ENCODE measurements around the gene SYTL1.

Gene SYTL1, protein sequence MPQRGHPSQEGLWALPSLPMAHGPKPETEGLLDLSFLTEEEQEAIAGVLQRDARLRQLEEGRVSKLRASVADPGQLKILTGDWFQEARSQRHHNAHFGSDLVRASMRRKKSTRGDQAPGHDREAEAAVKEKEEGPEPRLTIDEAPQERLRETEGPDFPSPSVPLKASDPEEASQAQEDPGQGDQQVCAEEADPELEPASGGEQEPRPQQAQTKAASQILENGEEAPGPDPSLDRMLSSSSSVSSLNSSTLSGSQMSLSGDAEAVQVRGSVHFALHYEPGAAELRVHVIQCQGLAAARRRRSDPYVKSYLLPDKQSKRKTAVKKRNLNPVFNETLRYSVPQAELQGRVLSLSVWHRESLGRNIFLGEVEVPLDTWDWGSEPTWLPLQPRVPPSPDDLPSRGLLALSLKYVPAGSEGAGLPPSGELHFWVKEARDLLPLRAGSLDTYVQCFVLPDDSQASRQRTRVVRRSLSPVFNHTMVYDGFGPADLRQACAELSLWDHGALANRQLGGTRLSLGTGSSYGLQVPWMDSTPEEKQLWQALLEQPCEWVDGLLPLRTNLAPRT

DNA sequence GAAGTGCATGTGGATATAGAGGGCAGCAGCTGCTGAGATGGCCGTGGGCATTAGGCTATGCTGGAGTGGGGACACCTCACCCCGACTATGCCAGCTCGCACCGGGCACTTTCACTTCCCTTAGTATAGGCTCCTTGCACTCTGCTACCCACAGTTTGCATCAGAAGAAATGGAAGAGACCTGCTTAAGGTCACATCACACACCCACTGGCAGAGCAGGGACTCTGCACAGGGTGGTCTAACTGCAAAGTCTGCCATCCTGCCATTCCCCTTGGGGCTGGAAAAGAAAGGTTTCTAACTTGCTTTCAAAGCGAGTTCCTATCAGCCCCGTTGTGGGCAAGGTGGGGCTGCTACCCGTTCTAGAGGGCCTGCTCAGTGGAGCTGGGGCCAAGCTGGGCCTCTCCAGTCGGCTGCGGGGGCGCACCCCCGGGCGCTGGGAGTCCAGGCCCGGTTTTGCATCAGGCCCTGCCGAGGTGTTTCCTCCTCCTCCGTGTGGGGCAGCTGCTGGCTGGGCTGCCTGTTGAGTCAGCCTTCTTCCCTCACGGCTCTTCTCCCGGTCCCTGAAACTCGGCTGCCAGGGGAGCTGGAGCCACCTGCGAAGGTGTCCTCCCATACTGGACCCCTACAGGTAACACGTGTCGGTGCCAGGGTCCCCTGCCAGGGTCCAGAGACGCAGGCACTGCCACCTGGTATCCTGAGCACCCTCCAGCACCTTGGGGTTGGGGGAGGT lies at the start of gene SYTL1:
Gene SYTL1, plus strand, starts transcription at position 498 of the 728 bp plus-strand sequence. CDS start 3,313 bp downstream, outside the sequence.
- in situ Hi-C loops (cut with MboI; ENCODE audit: low sequenced_read_pairs): no loop called here

DNA sequence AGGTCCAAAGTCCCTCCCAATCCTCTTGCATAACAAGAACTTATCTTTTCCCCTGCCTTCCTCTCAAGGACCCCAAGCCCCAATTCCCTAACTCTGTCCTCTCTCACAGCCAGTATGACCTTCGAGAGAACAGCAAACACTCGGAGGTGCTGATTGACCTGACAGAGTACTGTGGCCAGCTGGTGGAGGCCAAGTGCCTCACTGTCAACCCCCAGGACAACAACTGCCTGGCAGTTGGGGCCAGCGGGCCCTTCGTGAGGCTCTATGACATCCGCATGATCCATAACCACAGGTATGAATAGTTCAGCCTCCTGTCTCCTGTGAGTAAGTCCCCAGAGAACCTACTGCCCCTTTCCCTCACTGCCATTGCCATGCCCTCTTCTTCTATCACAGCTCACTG lies 49.7 kb upstream of the SYTL1 start:
- in situ Hi-C loops (cut with MboI; ENCODE audit: low sequenced_read_pairs): no loop called here

- in situ Hi-C loops (cut with MboI; ENCODE audit: low sequenced_read_pairs): no loop called here
These were observed 47.9 kb upstream of the SYTL1 start for GRCh38 chr1:27293915-27294314.

GRCh38 chr1:27296773-27297291 lies 45.0 kb upstream of the SYTL1 start:
- in situ Hi-C loops (cut with MboI; ENCODE audit: low sequenced_read_pairs): loop anchor here (5.0 kb wide), 1 partner anchor 195 kb away; no protein-coding TSS in a partner anchor

DNA sequence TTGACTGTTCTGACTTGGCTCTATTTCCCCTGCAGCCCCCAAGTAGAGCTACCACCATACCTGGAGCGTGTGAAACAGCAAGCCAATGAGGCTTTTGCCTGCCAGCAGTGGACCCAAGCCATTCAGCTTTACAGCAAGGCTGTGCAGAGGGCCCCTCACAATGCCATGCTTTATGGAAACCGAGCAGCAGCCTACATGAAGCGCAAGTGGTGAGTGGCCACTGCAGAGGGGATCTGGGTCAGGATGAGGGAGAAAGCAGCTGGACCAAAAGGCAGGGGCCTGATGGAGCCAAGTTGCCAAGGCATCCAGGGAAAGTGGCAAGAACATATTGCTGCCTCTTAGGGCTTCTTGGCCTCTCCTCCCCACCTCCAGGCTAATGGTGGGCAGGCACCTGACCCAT lies 43.9 kb upstream of the SYTL1 start:
- in situ Hi-C loops (cut with MboI; ENCODE audit: low sequenced_read_pairs): loop anchor here (5.0 kb wide), 1 partner anchor 196 kb away; no protein-coding TSS in a partner anchor

DNA sequence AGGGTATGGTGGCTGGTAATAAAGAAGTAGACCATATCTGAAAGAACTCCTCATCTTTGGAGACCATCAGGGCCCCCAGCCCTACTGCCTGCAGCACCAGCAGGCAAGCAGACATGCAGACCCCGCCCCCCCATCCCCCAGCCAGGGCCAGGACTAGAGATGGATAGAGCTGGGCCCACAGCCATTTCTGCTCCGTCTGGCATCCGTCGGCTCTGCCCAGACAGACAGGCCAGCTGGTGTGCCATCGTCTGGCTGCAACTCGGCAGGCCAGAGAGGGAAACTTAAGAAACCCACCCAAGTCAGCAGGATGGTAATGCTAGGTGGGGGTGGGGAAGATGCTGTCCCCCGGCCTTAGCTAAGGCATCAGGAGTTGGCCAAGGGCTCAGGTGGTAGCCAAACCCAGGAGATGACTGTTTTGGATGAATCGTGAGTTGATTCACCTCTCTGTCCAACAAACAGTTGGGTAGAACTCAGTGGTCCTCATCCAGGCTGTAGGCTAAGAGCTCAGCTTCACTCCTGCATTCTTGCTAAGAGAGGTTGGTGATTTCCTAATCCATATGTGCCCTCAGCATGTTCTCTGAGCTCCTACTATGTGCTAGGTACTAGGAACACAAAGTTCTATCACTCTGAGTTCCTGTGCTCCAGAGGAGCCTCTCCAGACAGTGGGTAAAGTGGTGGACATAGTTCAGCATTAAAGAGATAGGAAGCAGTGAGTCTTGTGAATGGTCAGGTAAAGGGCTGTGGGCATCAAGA lies 43.0 kb upstream of the SYTL1 start:
- in situ Hi-C loops (cut with MboI; ENCODE audit: low sequenced_read_pairs): loop anchor here (5.0 kb wide), 1 partner anchor 197 kb away; no protein-coding TSS in a partner anchor

GRCh38 chr1:27299385-27300271 lies 42.2 kb upstream of the SYTL1 start:
- in situ Hi-C loops (cut with MboI; ENCODE audit: low sequenced_read_pairs): loop anchor here (5.0 kb wide), 2 partner anchors 88 to 197 kb away; no protein-coding TSS in a partner anchor

DNA sequence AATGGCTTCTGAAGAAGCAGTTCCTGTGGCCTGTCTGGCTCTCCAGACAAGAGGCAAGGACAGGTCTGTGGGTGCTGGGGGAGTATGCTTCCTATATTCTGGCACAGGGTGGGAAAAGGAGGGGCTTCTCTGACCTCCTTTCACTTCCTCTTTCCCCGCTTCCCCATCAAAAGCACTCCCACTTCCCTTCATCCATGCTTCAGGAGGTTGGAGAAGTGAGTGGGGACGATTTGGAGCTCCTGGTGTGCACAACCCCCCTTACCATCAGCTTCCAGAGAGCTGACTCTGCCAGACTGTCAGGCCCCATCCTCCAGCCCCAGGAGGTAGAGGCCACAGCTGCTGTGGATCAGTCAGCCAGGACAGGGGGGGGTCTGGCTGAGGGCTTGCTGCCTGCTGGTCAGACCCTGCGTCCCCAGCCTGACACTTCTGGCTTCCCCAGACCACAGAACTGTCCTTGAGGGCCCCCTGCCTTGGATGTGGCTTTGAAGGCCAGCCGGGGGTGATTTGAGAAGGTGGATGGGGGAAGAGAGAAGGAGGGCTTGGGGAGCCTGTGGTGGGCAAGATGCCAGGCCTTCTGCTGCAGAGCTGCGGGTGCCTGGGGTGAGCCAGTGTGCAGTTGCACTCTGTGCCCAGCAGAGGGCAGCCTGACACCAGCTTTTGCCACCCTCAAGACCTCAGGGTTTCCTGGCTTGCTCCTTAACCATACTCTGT lies 41.3 kb upstream of the SYTL1 start:
- in situ Hi-C loops (cut with MboI; ENCODE audit: low sequenced_read_pairs): loop anchor here (5.0 kb wide), 1 partner anchor 87 kb away; no protein-coding TSS in a partner anchor

DNA sequence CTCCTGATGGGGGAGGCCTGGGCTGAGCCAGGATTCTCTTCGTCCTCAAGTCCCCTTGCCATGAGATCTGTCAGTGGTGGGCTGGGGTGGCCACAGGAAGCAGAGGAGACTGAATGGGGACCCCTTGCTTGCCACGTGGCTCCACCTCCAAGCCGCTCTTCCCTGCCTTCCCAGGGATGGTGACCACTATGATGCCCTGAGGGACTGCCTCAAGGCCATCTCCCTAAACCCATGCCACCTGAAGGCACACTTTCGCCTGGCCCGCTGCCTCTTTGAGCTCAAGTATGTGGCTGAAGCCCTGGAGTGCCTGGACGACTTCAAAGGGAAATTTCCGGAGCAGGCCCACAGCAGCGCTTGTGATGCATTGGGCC lies 40.8 kb upstream of the SYTL1 start:
- in situ Hi-C loops (cut with MboI; ENCODE audit: low sequenced_read_pairs): loop anchor here (5.0 kb wide), 1 partner anchor 86 kb away; no protein-coding TSS in a partner anchor

DNA sequence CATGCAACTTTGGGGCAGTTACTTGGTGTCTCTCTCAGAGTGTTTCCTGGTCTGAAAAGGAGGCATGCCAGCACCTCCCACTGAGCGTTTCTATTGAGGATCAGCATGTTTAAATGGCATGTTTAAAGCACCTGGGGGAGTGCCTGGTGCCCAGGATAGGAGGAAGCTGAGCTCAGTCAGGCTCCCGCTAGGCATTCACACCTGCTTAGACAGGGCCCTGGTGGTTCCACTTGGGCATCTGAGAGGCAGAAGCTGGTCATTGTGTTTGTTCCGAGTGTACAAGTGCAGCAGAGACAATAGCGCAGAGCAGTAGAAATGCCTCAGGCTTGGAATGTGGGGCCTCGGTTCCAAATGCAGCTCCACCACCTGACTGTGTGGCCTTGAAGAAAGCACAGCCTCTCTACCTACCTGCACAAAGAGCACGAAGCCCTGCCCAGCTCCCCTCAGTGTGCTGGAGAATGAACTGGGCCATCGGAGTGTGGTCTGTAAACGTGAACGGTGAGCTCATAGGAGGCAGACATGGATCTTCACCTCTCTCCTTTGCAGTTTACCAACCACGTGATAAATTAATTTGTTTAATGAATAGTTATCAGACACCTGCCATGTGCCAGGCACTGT lies 40.1 kb upstream of the SYTL1 start:
- in situ Hi-C loops (cut with MboI; ENCODE audit: low sequenced_read_pairs): loop anchor here (5.0 kb wide), 1 partner anchor 86 kb away; no protein-coding TSS in a partner anchor

DNA sequence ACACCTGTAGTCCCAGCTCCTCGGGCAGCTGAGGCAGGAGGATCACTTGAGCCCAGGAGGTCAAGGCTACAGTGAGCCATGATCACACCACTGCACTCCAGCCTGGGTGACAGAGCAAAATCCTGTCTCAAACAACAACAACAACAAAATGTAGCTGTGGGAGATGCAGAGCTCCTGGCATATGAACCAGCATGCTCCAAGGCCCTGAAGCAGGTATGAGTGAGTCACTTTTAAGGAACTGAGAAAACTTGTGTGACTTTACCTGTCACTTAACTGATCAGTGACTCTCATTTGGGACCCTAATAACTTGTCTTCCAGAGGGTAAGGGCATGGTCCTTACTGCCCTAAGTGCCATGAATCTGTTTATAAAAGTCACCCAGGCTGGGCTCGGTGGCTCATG lies 39.2 kb upstream of the SYTL1 start:
- in situ Hi-C loops (cut with MboI; ENCODE audit: low sequenced_read_pairs): loop anchor here (5.0 kb wide), 1 partner anchor 85 kb away; no protein-coding TSS in a partner anchor

- in situ Hi-C loops (cut with MboI; ENCODE audit: low sequenced_read_pairs): loop anchor here (5.0 kb wide), 1 partner anchor 84 kb away; no protein-coding TSS in a partner anchor
These were observed 38.3 kb upstream of the SYTL1 start for GRCh38 chr1:27303509-27303908.

DNA sequence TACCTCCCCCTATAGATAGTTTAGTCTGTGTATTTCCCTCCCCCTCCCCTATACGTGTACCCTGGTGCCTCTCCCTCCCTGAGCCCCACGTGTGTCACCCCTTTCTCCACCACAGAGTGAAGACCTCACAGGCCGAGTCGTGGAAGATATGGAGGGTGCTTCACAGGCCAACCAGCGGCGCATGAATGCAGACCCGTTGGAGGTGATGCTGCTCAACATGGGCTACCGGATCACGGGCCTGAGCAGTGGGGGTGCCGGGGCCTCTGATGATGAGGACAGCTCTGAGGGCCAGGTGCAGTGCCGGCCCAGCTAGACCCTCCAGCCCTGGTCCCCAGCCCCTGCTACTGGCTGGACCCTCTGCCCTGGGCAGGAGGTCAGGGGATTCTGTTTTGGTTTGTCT lies 35.8 kb upstream of the SYTL1 start:
- in situ Hi-C loops (cut with MboI; ENCODE audit: low sequenced_read_pairs): no loop called here

- in situ Hi-C loops (cut with MboI; ENCODE audit: low sequenced_read_pairs): no loop called here
These were observed 34.7 kb upstream of the SYTL1 start for GRCh38 chr1:27306892-27307761.

DNA sequence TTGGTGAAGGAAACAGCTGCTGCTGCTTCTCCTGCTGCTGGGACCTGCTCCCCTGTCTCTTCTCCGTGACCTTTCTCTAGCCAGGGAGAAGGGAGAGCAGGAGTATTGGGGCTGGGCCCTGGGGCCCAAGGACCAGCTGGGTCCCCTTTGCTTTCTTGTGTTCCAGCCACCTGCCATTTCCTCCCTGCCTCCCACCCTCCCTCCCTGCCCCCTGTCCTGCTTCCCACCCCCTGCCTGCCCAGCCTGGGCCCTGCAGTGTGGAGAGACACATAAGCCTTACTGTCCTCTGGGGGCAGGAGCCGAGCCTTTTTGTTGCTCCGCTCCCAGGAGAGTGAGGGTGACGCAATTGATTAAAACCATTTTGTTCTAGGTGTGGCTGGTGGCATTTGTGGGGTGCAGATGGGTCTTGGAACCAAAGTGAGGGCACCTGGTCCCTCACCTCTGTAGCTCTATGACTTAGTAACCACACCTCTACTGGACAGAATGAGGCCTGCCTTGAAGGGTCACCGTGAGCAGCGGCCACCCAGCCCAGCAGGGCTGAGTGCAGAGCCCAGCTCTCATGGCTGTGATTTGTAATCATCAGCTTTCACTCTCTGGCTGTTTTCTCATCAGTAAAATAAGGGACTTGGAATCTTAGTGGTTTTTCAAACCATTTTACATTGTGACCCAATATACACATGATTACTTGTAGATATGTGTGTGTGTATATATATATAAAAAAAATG lies 33.8 kb upstream of the SYTL1 start:
- in situ Hi-C loops (cut with MboI; ENCODE audit: low sequenced_read_pairs): no loop called here

GRCh38 chr1:27314169-27314568 lies 27.7 kb upstream of the SYTL1 start:
- in situ Hi-C loops (cut with MboI; ENCODE audit: low sequenced_read_pairs): no loop called here

DNA sequence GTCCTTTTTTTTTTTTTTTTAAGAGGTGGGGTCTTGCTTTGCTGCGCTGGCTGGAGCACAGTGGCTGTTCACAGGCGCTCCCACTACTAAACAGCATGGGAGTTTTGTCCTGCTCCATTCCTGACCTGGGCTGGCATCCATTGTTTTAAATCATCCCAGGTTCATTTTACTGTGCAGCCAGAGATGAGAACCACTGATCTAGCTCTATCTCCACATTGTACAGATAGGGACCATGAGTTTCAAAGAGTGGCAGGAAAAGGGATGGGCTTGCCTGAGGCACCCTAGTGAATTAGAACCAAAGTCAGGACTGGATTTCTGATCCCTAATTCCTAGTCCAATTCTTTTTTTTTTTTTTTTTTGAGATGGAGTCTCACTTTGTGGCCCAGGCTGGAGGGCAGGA lies 27.1 kb upstream of the SYTL1 start:
- in situ Hi-C loops (cut with MboI; ENCODE audit: low sequenced_read_pairs): no loop called here
